ENCODE measurements around the gene ELAPOR2. TPM values are rescaled to one million over a fixed set of nuclear protein-coding genes. Genes with fewer than 3 reads are reported as not detected.
"Not testable (repeated sequence)": the region's sequence is repeated elsewhere in the genome, so short reads cannot be mapped to it uniquely, and the experiment has no call there.

Gene ELAPOR2, protein sequence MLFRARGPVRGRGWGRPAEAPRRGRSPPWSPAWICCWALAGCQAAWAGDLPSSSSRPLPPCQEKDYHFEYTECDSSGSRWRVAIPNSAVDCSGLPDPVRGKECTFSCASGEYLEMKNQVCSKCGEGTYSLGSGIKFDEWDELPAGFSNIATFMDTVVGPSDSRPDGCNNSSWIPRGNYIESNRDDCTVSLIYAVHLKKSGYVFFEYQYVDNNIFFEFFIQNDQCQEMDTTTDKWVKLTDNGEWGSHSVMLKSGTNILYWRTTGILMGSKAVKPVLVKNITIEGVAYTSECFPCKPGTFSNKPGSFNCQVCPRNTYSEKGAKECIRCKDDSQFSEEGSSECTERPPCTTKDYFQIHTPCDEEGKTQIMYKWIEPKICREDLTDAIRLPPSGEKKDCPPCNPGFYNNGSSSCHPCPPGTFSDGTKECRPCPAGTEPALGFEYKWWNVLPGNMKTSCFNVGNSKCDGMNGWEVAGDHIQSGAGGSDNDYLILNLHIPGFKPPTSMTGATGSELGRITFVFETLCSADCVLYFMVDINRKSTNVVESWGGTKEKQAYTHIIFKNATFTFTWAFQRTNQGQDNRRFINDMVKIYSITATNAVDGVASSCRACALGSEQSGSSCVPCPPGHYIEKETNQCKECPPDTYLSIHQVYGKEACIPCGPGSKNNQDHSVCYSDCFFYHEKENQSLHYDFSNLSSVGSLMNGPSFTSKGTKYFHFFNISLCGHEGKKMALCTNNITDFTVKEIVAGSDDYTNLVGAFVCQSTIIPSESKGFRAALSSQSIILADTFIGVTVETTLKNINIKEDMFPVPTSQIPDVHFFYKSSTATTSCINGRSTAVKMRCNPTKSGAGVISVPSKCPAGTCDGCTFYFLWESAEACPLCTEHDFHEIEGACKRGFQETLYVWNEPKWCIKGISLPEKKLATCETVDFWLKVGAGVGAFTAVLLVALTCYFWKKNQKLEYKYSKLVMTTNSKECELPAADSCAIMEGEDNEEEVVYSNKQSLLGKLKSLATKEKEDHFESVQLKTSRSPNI
- polyA plus RNA-seq (2013, experiment 1 of 2; ENCODE audit: insufficient read length) = 2.8 TPM
- 2.2 TPM for polyA plus RNA-seq (2013, experiment 2 of 2; ENCODE audit: insufficient read length)

DNA sequence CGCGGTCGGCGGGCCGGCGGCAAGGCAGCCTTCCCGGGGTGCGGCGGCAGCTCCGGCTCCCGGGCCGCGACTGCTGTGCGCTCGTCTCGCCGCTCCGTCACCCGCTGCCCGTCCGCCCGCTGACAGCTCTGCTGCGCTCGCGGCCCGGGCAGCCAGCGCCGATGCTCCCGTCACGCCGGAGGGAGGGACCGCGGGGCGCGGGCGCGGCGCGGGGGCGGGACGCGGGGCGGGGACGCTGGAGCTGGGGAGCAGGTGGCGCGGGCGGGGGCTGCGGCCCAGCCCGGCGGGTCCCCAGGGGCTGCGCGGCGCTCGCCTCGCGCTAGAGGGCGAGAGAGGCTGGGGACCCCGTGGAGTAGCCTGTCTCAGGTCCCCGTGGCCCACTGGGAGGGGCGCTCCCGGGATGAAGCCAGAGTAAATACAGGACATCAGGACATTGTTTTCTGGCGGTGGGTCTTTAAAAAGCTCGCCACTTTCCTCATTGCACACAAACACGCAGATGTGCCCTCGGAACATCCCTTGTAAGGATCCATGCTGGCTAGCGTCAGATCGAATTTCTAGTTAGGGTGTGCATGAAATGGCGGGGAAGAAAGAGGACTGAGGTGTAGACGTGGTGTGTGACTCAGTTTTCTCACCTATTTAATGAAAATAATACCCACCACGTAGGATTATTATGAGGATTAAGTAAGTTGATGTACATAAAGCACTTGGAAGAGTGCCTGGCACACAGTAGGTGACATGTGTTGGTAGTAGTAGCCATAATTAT lies at the start of gene ELAPOR2:
Gene ELAPOR2 (minus strand): TSS at position 130 of the 763 bp plus-strand sequence. CDS start 141 bp downstream, outside the sequence.
- peak; percentile 59 for DNase-seq

DNA sequence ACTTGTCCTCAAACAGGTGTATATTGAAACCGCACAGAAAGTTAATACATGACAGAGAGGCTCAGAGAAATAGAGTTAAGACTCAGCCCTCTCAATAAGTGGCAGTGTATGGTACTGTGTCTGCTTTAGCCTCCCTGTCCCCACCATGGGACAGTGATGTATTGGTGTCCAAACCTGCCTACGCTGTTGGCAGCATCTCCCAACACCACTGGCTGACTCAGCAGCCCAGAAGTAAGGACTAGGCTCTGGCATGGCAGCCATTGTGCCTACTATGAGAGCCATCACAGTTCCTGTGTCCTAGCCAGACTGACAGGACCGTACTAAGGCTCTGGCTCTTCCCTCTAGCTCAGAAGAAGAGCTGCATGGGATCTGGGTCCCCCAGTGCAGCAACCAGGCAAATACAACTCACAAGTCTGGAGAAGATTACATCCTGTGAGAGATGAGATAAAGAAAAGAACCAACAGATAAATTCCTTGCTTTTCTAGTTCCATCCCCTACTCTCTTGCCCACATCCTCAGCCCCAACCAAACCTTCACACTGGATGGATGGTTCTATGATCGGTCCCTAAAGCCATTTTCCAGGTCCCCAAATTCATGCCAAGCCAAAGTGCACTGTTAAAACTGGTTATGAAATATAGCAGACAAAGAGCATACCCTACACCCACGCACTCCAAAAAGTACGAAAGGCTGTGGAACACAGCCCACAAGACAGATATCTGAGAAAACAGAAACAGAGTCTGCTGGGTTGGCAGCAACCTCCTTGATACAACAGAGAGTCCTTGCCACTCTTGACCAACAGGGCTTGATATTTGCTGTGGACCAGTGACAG lies 48.7 kb upstream of the ELAPOR2 start:
- DNase-seq = no peak

DNA sequence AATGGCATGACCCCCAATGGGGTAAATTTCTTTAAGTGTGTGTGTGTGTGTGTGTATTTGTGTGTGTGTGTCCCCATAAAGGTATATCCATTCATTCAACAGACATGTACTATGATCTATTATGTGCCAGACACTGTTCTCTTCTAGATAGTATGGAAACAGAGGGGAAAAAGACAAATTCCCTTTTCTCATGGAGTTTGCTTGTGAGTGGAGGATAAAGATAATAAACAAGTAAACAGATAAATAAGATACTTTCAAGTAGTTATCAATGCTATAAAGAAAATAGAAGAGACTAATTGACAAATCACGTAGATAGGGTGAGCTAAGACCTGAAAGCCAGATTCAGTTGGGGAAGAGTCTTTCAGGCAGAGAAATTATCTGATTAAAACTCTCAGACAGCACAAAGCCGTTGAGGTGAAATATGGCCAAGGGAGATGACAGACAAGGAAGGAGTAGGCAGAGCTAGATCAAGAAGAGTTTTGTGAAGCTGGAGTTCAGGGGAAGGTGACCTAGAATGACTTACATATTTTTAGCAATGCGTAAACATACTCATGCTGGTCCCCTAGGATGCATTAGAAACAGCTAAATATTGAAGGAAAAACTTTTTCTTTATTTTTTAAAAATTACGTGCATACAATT lies 47.6 kb upstream of the ELAPOR2 start:
- no peak for DNase-seq

DNA sequence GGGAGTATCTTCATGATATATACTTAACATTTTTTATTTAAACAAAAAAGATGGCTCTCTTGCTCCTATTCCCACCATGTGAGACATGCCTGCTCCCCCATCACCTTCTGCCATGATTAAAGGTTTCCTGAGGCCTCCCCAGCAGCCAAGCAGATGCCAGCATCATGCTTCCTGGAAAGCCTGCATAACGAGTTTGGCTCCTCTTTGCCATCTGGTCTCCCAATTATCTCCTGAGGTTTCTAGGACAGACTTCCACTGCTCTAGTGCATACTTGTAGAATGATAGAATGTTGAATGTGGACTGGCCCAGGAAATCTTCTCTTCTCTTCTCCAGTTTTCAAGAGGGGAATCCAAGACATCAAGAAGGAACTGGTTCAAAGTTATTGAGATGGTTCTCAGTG lies 45.9 kb upstream of the ELAPOR2 start:
- DNase-seq = no peak

DNA sequence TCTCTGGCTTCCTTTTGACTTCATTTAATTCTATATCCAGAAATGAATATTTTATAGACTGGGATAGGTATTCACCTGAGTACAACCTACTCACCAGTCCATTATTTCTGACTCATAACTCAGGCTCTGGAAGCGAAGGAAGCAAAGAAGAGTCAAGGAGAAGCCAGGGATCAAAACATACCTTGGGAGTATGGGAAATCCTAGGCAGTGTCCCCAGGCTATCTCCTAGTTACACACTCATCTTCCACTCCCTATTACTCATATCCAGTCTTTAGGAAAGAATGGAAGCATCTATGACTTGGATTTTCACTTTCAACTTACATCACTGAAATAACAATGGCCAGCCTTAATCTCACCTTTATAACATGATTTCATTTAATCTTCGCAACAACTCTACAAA lies 40.9 kb upstream of the ELAPOR2 start:
- no peak for DNase-seq

- not testable (repeated sequence) for DNase-seq
Observed at GRCh38 chr7:87097375-87097774, 37.9 kb upstream of the ELAPOR2 start.

GRCh38 chr7:87094322-87094721 lies 34.9 kb upstream of the ELAPOR2 start:
- DNase-seq = no peak

DNA sequence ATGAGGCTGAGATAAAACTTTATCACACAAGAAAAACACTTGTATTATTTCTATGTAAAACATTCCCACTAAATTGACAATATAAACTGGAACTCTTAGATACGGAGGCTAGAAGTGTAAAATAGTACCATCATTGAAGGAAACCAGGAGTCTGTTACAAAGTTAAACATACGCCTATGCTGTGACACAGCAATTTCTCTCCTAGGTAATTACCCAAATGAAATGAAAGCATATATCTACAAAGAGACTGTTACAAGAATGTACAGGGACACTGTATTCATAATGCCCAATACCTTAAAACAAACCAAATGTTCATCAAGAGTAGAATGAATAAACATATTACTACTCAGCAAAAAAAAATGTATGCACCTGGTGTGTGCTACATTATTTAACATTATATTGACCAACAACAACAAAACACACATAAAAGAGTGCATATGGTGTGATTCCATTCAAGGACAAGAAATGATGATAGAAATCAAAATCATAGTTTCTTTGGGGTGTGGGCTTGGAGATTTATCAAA lies 33.2 kb upstream of the ELAPOR2 start:
- DNase-seq = no peak

- no peak for DNase-seq
Observed at GRCh38 chr7:87091487-87092066, 32.1 kb upstream of the ELAPOR2 start.

DNA sequence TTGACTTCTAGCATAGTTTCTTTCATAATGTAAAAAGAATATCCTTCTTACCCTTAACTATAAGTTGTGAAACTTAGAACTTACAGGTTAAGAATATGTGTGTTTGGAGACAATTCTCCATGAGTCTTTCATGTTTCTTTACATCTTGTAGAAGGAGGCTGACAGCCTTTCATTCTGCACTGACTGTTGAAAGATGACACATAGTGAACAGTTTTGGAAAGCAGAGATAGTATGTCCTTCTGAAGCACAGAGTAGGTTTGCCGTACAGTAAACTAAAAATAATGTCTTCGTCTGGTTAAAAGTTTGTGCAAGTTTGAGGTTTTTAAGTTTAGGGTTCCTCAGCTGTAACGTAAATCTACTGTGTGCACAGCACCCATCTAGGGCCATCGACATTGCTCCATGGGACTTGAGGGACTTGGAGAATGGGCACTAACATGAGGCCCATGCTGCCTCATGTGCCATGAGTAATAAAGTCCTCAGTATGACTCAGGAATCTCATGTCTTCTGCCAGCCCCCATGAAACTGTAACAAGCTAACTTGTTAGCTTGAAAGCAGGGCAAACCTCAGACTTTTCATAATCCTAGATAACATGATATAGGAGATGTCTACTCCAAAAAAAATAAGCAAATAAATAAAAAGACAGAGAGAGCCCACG lies 24.5 kb upstream of the ELAPOR2 start:
- DNase-seq = no peak

- no peak for DNase-seq
Observed at GRCh38 chr7:87082675-87083074, 23.2 kb upstream of the ELAPOR2 start.

DNA sequence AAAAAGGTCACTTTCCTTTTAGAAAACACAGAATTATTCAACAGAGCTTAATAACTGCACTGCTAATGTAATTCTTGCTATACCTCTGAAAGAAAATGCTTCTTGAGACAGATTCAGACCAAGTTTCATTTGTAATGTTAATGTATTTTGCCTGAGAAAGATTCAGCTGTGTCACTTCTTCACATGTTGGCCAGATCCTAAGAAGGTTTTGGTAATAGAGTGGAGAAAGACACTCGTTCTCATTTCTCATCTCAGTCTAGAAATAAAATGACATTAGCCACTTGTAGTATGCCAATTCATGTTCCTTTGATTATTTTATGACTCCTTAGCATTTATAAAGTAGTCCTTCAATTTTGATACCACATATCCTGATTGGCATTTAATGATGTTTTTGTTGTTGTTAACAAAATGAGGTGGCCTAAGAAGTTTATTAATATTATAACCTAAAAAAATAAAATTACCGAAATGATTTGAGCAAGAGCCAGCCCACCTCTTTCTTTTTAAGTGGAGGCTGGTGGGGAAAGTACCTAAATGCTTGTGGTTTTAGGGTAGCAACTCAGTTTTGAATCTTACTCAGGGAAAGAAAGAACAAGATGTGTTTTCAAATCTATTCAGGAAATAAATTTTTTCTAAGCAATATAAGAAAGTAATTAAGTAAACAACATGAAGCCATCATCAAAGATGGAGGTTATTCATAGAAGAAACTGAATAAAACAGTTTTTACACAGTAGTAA lies 16.4 kb upstream of the ELAPOR2 start:
- DNase-seq = no peak

- no peak for DNase-seq
Observed at GRCh38 chr7:87067788-87068187, 8.3 kb upstream of the ELAPOR2 start.

DNA sequence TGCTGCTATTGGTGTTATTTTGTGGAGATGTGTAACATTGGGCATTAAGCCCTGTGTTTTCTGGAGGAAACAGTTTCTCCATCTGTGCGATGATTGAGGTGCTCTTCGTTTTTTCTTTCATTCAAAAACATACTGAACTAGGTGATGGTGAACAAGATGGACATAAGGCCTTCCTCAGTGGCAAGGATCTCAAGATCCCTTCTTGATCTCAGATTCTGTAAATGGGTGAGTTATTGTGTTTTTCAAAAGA lies 759 bp upstream of the ELAPOR2 start:
- DNase-seq = no peak

- DNase-seq = no peak
Observed at GRCh38 chr7:87058744-87059524, 520 bp downstream of the ELAPOR2 start.

- no peak for DNase-seq
Observed at GRCh38 chr7:87057210-87057609, 2.2 kb downstream of the ELAPOR2 start.

- DNase-seq = no peak
Observed at GRCh38 chr7:87056346-87056745, 3.1 kb downstream of the ELAPOR2 start.

DNA sequence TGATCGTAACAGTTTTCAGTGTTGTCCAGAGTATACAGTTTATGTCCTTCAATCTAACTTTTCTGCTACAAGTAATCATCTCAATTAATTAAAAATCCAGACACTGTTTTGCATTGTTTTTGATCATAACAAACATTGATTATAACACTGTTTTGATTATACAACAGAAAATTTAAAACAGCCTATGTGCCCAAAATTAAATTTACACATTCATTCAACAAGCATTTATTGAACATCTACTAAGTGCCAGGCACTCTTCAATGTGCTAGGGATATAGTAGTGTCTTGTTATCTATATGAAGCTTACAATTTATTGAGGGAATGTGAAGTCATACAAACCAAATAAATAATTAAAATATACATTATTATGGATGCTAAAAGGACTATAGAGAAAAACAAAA lies 10.6 kb downstream of the ELAPOR2 start:
- no peak for DNase-seq

All from fibroblast of skin of back (primary cell).